Activated CD4-positive, alpha-beta T cell treated with anti-CD3 and anti-CD28 coated beads for 48 hours (primary cell): ENCODE measurements around the gene MICAL3.
"Not testable (repeated sequence)": the region's sequence is repeated elsewhere in the genome, so short reads cannot be mapped to it uniquely, and the experiment has no call there.

Source experiments
- DNase-seq: peaks from one replicate; pipeline ENCODE4 v3.0.0-alpha.2; 2020

Gene MICAL3

GRCh38 chr22:18031695-18032454, 7.5 kb upstream of the MICAL3 start:
- DNase-seq, result no peak

GRCh38 chr22:18029686-18030267, 5.4 kb upstream of the MICAL3 start:
- no peak for DNase-seq

GRCh38 chr22:18028817-18029527, 4.6 kb upstream of the MICAL3 start:
- DNase-seq, result no peak

GRCh38 chr22:18025898-18026297, 1.5 kb upstream of the MICAL3 start:
- DNase-seq, result not testable (repeated sequence)

- DNase-seq, result no peak
These were observed 777 bp upstream of the MICAL3 start for GRCh38 chr22:18024956-18025720.

- peak; percentile 36 for DNase-seq
These were observed 669 bp downstream of the MICAL3 start for GRCh38 chr22:18023509-18024275.

- no peak for DNase-seq
These were observed 1.5 kb downstream of the MICAL3 start for GRCh38 chr22:18022876-18023275.

GRCh38 chr22:18021431-18021830, 2.9 kb downstream of the MICAL3 start:
- no peak for DNase-seq

GRCh38 chr22:18020743-18021142, 3.6 kb downstream of the MICAL3 start:
- DNase-seq, result not testable (repeated sequence)

- no peak for DNase-seq
These were observed 10.4 kb downstream of the MICAL3 start for GRCh38 chr22:18013947-18014346.

GRCh38 chr22:18013436-18013835, 10.9 kb downstream of the MICAL3 start:
- no peak for DNase-seq

GRCh38 chr22:18012531-18012930, 11.8 kb downstream of the MICAL3 start:
- DNase-seq, result no peak

GRCh38 chr22:18010266-18010665, 14.1 kb downstream of the MICAL3 start:
- DNase-seq, result no peak

GRCh38 chr22:18008136-18008535, 16.2 kb downstream of the MICAL3 start:
- DNase-seq, result no peak

- no peak for DNase-seq
These were observed 19.0 kb downstream of the MICAL3 start for GRCh38 chr22:18005201-18005926.

GRCh38 chr22:18001894-18002315, 22.5 kb downstream of the MICAL3 start:
- not testable (repeated sequence) for DNase-seq

- peak; percentile 81 for DNase-seq
These were observed 23.1 kb downstream of the MICAL3 start for GRCh38 chr22:18001040-18001893.

GRCh38 chr22:18000441-18001039, 23.8 kb downstream of the MICAL3 start:
- peak; percentile 19 for DNase-seq

- DNase-seq, result no peak
These were observed 24.5 kb downstream of the MICAL3 start for GRCh38 chr22:17999851-18000250.

GRCh38 chr22:17998913-17999312, 25.4 kb downstream of the MICAL3 start:
- no peak for DNase-seq
